Ascending aorta (tissue), 2 donors: Measurements from ENCODE around the gene REG4. TPM values are rescaled to one million over a fixed set of nuclear protein-coding genes. Genes with fewer than 3 reads are reported as not detected.

ENCODE experiments used
- DNase-seq, 2 donors: peaks; one replicate each; pipeline ENCODE4 v3.0.0-alpha.2; 2019; ENCODE audit warnings: low spot score in 2 of 2
- H3K27ac ChIP-seq, 2 donors: fragments of 200-600 bp; sonication (generic); one replicate each; pipeline ENCODE4 v1.5.1; 2016 to 2017; ENCODE audit warnings: mild to moderate bottlenecking in 1 of 2
- H3K27me3 ChIP-seq: fragments of 200-600 bp; sonication (generic); one replicate; pipeline ENCODE4 v1.5.1; 2017
- H3K36me3 ChIP-seq, 2 donors: fragments of 200-600 bp; sonication (generic); one replicate each; pipeline ENCODE4 v1.5.1; 2016
- H3K4me1 ChIP-seq, 2 donors: fragments of 200-600 bp; sonication (generic); one replicate each; pipeline ENCODE4 v1.5.1; 2016 to 2017; ENCODE audit warnings: mild to moderate bottlenecking in 1 of 2
- H3K4me3 ChIP-seq, 2 donors: fragments of 200-600 bp; sonication (generic); one replicate each; pipeline ENCODE4 v1.5.1; 2016 to 2017; ENCODE audit warnings: mild to moderate bottlenecking in 1 of 2
- H3K9me3 ChIP-seq, 2 donors: fragments of 200-600 bp; sonication (generic); one replicate each; pipeline ENCODE4 v1.5.1; 2016
- intact Hi-C: fragments of 100-400 bp; cut with DNase I; formaldehyde crosslinking; loops from one replicate; pipeline ENCODE4 v1.15.1; 2023
- total RNA-seq: library from RNA; depleted of rRNA; stranded (reverse); fragments of >200 nt; gene quantifications from one replicate; pipeline ENCODE4 v1.1.0, GENCODE V29; 2016
- TF ChIP-seq, protein P1 (sequence below), 3 experiments: fragments of 200-600 bp in 2 of 3; fragments of 450-650 bp in 1 of 3; sonication (generic) in 2 of 3; IDR thresholded peaks; one replicate each; pipeline ENCODE4 v1.5.1; 2016 to 2019; ENCODE audit warnings: antibody characterized with exemption in 3 of 3, mild to moderate bottlenecking in 1 of 3, moderate library complexity in 1 of 3

REG4 gene
- total RNA-seq, 1 donor from 2014 or later: not detected

DNA sequence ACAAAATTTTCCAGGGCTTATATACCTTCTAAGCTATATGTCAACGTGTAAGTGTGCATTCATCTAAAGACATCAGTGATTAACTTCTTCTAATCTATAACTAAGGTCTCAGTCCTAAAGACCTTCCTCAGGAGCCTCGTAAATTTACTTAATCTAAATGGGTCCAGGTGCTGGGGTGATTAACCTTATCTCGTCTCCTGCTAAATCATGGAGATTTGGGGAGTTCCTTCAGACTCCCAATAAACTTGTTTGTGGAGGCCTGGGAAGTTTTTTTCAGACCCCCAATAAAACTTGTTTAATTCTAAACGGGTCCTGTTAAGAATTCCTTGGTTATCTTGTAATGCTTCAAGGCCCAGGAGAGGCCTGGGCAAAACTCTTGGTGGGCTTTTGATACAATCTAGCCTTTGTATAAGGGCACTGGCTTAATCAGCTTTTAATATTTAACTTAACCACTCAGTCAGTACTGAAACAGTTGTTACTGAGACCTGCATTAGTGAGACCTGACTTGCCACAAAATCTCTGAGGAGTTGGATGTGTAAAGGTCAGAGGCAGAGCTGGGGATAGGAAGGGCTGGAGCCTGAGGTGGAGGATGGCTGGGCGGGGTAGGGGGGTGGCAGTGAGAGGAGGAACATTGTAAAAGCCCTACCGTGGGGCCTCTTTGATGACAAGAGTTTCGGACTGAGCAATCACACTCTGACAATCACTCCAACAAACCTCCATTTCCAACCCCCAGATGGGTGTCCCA is 36.3 kb downstream of the REG4 start:
- no peak for DNase-seq
- no peak overlapping the region for H3K4me3 ChIP-seq
- no peak overlapping the region for H3K27ac ChIP-seq
- TF ChIP-seq, protein P1, sequence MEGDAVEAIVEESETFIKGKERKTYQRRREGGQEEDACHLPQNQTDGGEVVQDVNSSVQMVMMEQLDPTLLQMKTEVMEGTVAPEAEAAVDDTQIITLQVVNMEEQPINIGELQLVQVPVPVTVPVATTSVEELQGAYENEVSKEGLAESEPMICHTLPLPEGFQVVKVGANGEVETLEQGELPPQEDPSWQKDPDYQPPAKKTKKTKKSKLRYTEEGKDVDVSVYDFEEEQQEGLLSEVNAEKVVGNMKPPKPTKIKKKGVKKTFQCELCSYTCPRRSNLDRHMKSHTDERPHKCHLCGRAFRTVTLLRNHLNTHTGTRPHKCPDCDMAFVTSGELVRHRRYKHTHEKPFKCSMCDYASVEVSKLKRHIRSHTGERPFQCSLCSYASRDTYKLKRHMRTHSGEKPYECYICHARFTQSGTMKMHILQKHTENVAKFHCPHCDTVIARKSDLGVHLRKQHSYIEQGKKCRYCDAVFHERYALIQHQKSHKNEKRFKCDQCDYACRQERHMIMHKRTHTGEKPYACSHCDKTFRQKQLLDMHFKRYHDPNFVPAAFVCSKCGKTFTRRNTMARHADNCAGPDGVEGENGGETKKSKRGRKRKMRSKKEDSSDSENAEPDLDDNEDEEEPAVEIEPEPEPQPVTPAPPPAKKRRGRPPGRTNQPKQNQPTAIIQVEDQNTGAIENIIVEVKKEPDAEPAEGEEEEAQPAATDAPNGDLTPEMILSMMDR (IDR thresholded peaks at IDR 0.05): no peak
- no peaks in the 10 kb centered on the region for H3K4me1 ChIP-seq
- H3K36me3 ChIP-seq: no peaks in the 10 kb centered on the region
- H3K27me3 ChIP-seq: no peaks in the 10 kb centered on the region
- intact Hi-C loops: no loop called here
- no peaks in the 10 kb centered on the region for H3K9me3 ChIP-seq

DNA sequence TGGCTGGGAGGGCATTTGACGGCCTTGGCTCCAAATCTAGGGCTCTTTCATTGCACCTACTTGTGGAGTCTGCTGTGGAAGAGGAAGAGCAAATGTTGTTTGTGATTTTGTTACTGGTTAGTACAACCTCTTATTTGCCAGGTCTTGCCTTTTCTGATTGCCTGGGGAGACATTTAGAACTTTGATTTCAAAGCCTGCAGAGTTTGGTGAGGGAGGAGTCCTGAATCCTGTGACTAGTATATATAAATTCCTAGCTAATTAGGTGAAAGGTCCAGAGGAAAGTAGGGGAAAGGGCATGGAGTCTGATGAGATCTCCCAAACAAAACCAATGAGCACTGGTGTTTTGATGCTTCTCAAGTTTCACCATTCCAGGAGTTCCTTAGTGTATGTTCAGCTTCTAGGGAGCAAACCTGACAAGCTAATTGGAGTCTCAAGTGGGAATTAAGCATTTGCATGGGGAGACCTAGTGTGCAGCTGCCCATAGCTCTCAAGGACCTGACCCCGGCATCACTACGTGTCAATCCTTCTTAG is 37.5 kb downstream of the REG4 start:
- H3K36me3 ChIP-seq: no peaks in the 10 kb centered on the region
- DNase-seq: no peak
- no peak overlapping the region for H3K4me3 ChIP-seq
- no peaks in the 10 kb centered on the region for H3K27me3 ChIP-seq
- no peak overlapping the region for H3K27ac ChIP-seq
- intact Hi-C loops: no loop called here
- no peaks in the 10 kb centered on the region for H3K4me1 ChIP-seq
- TF ChIP-seq, protein P1 (IDR thresholded peaks at IDR 0.05): no peak
- H3K9me3 ChIP-seq: no peaks in the 10 kb centered on the region

DNA sequence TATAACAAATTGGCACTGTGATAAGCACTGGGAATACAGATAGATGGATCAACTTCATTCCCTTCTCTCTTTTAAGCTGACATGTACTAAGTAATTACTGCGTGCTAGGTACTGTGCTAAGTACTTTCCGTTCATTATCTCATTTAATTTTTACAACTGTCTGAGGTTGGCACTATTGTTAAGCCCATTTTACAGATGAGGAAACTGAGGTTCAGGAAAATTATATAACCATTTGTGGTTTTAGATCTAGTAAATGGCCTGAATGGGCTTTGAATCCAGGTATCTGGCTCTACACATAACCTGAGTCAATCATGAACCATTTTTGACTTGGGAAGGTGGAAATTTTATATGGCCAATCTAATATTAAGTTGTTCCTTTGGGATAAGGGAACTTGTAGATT is 39.0 kb downstream of the REG4 start:
- H3K9me3 ChIP-seq: no peaks in the 10 kb centered on the region
- no peak overlapping the region for H3K4me3 ChIP-seq
- no peaks in the 10 kb centered on the region for H3K4me1 ChIP-seq
- intact Hi-C loops: no loop called here
- DNase-seq: no peak
- H3K27ac ChIP-seq: no peak overlapping the region
- TF ChIP-seq, protein P1 (IDR thresholded peaks at IDR 0.05): no peak
- no peaks in the 10 kb centered on the region for H3K36me3 ChIP-seq
- H3K27me3 ChIP-seq: no peaks in the 10 kb centered on the region

DNA sequence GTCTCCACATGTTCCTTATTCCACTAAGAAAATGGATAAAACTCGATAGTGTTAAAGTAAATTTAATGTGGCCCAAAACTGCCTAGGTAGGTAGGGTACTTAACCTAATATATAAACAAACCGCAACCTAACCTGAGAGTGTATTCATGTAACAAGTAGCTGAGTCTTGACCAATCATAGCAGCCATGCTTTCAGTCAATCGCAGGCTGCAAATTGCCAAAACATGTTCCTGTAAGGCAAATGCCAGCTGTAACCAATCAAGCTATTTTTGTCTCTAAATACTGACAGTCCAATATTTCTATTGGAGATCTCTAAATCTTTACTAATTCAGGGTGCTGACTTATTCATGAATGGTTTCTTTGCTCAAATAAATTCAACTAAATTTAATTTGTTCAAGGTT is 39.5 kb downstream of the REG4 start:
- TF ChIP-seq, protein P1 (IDR thresholded peaks at IDR 0.05): no peak
- no peak for DNase-seq
- Histone ChIP-seq H3K9me3 (no peaks in the 10 kb centered on the region), H3K27me3 (no peaks in the 10 kb centered on the region), H3K4me1 (no peaks in the 10 kb centered on the region), H3K27ac (no peak overlapping the region), H3K4me3 (no peak overlapping the region), H3K36me3 (no peaks in the 10 kb centered on the region)
- intact Hi-C loops: no loop called here

DNA sequence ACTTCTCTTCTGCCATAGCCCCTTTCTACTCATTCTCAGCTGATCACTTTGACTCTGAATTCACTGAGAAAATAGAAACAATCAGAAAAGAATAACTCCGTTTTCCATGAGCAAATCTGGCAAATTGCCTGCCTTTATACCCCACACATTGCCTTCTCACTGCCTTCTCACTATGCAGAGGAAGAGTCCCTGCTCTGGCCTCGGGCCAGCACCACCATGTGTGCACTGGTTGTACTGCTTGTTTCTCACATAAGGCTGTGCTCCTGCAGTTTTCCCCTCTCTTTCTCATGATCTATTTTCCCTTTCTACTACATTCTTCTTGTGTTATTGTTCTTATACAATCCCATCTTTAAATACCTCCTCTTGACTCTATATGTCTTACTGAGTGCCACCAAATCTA is 40.2 kb downstream of the REG4 start:
- no peaks in the 10 kb centered on the region for H3K4me1 ChIP-seq
- H3K4me3 ChIP-seq: no peak overlapping the region
- H3K9me3 ChIP-seq: no peaks in the 10 kb centered on the region
- H3K27me3 ChIP-seq: no peaks in the 10 kb centered on the region
- intact Hi-C loops: no loop called here
- no peaks in the 10 kb centered on the region for H3K36me3 ChIP-seq
- no peak overlapping the region for H3K27ac ChIP-seq
- DNase-seq: no peak
- TF ChIP-seq, protein P1 (IDR thresholded peaks at IDR 0.05): no peak
